ENCODE results near the gene STK40.

DNA sequence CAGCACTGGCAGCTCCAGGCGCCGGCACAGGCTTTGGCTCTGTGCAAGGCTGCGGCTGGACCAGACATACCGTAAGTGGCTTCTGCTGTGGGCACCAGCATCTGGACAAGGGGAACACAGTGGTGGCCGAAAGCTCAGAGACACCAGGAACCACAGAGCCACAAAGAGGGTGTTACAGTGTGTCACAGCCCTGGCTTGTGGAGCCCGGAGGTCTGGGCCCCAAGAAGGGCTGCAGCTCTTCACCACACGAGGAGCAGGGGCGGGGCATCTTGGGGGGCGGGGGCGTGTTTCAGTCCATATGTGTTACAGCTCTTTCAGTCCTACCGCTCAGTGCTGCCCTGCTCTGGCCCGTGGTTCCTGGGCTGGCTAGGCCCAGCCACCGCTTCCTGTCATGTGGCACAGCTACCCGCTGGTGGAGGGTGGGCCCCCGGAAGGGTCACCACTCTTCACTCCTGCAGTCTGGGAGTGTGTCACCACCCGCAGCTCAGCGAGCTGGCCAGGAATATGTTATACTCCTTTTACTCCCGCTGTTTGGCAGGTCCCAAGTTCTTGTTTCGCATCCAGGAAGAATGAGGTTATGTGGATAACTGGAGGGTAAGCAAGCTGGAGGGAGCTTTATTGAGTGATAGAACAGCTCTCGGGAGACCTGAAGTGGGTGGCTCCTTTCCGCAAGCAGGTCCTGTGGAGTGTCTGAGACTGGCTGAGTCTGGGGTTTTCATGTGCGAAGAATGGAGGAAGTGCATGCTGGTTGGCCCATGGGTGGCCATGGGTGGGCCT lies 15.3 kb upstream of the STK40 start:
- TF ChIP-seq, protein P1, sequence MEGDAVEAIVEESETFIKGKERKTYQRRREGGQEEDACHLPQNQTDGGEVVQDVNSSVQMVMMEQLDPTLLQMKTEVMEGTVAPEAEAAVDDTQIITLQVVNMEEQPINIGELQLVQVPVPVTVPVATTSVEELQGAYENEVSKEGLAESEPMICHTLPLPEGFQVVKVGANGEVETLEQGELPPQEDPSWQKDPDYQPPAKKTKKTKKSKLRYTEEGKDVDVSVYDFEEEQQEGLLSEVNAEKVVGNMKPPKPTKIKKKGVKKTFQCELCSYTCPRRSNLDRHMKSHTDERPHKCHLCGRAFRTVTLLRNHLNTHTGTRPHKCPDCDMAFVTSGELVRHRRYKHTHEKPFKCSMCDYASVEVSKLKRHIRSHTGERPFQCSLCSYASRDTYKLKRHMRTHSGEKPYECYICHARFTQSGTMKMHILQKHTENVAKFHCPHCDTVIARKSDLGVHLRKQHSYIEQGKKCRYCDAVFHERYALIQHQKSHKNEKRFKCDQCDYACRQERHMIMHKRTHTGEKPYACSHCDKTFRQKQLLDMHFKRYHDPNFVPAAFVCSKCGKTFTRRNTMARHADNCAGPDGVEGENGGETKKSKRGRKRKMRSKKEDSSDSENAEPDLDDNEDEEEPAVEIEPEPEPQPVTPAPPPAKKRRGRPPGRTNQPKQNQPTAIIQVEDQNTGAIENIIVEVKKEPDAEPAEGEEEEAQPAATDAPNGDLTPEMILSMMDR (IDR thresholded peaks at IDR 0.05) = no peak
- TF ChIP-seq POLR2A (IDR thresholded peaks at IDR 0.05) = no peak

Data from uterus (tissue), 2 donors.